Measurements from ENCODE around the gene KCNQ5. TPM values are rescaled to one million over a fixed set of nuclear protein-coding genes. Genes with fewer than 3 reads are reported as not detected.

KCNQ5 gene
- total and polyA plus RNA-seq, 2 of the 8 experiments (the other 6 are each of a cell fraction or from before 2014, with no cell fraction given): 0.83 to 1.2 TPM

DNA sequence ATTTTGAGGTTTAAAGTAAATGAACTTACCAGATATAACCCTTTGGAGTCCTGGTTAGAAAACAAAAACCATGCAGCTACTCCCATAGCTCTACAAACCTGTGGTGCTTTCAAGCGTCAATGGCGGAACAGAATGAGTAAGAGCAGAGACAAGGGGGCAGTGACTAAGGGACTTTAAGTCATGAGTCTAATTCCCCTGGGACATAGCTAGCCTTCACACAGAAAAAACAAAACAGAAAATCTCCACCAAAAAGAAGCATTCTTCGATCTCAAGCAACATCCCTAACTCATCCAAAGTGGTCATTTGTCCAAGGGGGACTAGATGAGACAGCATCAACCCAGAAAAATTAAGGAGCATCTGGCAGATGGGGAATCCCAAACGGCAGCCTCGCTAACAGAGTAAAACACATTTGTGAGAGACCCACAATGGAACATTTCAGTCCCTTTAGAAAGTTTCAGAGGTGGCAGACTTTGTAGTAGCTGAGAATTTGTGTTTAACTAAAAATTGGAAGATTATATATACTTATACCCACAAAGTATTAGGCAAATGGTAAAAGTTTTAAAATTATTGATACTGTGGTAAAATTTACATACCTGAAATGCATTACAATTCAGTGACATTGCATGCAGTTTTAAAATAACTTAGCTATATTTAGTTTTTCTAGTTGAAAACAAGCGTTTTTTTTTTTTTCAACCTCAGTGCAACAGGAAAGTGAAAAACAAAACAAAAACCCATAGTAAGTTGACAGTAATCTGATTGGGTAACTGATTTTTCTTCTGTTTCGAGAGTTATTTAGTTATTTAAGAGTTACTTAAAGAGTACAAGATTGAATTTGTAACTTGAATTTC lies 67.5 kb downstream of the KCNQ5 start:
- Histone ChIP-seq H3K23ac (ENCODE audit: insufficient read length) (no peak overlapping the region), H4K20me1 (replicated peaks in 1 of 2; ENCODE audit: control insufficient read depth in 1 of 2, insufficient read depth in 2 of 2, low read length in 2 of 2) (no peaks in the 10 kb centered on the region), H3K79me2 (ENCODE audit: control insufficient read depth in 1 of 2, insufficient read depth in 2 of 2, low read length in 2 of 2) (no peaks in the 10 kb centered on the region), H3K18ac (ENCODE audit: extremely low read depth, low read length) (no peak overlapping the region), H3K9me3 (ENCODE audit: insufficient read depth in 2 of 2, low read depth in 1 of 2, low read length in 1 of 2) (no peaks in the 10 kb centered on the region), H2BK15ac (ENCODE audit: low read length) (no peak overlapping the region), H3K23me2 (ENCODE audit: low read depth, low read length) (no peaks in the 10 kb centered on the region), H3K4me3 (ENCODE audit: extremely low read depth in 1 of 4, insufficient read depth in 2 of 4, low read depth in 3 of 4, low read length in 4 of 4) (no peak overlapping the region), H2BK120ac (replicated peaks; ENCODE audit: low read depth, low read length) (no peak overlapping the region), H3K79me1 (ENCODE audit: low read depth, low read length) (no peaks in the 10 kb centered on the region), H2BK20ac (ENCODE audit: low read length) (no peak overlapping the region), H3K4me1 (replicated peaks in 1 of 4; ENCODE audit: control insufficient read depth in 3 of 4, insufficient read depth in 4 of 4, low read length in 3 of 4) (no peaks in the 10 kb centered on the region), H3K4ac (replicated peaks; ENCODE audit: insufficient read length, low read depth, low read length) (no peak overlapping the region), H2BK5ac (ENCODE audit: low read depth, low read length) (no peak overlapping the region), H3K56ac (replicated peaks; ENCODE audit: insufficient read length, low read depth, low read length) (no peak overlapping the region), H3K4me2 (ENCODE audit: insufficient read depth in 1 of 2, low read depth in 2 of 2, low read length in 2 of 2) (no peak overlapping the region), H2BK12ac (ENCODE audit: low read depth, low read length) (no peak overlapping the region), H3K27ac (ENCODE audit: low read depth, low read length) (no peak overlapping the region), H2AFZ (ENCODE audit: low read length) (no peak overlapping the region), H2AK5ac (ENCODE audit: low read depth, low read length) (no peak overlapping the region), H4K8ac (ENCODE audit: extremely low read depth, insufficient read depth, low read length) (no peak overlapping the region), H4K5ac (ENCODE audit: insufficient read length, low read depth, low read length) (no peak overlapping the region), H4K91ac (replicated peaks; ENCODE audit: insufficient read length, low read length) (no peak overlapping the region), H3K14ac (ENCODE audit: insufficient read length) (no peak overlapping the region), H3K27me3 (replicated peaks in 1 of 4; ENCODE audit: control insufficient read depth in 3 of 4, extremely low read depth in 1 of 4, insufficient read depth in 3 of 4, low read length in 3 of 4) (no peaks in the 10 kb centered on the region), H3K36me3 (ENCODE audit: control insufficient read depth in 2 of 4, insufficient read depth in 4 of 4, low read length in 3 of 4) (no peaks in the 10 kb centered on the region), H3K9ac (replicated peaks in 1 of 4; ENCODE audit: extremely low read depth in 1 of 4, low read depth in 3 of 4, low read length in 3 of 4) (no peak overlapping the region)
- FAIRE-seq (no peak), DNase-seq (ENCODE audit: low read depth in 1 of 2, low spot score in 2 of 2) (no peak)
- 82% methylated on average over 7 of the region's 7 CpGs; no CpG with 5 or more reads in 1 of the 2 experiments for WGBS, 2 experiments (ENCODE audit: extremely low coverage in 1 of 2, insufficient coverage in 1 of 2, insufficient read length in 1 of 2, insufficient replicate concordance in 2 of 2, low coverage in 1 of 2, low lambda C conversion rate in 2 of 2, missing lambda C conversion rate in 1 of 2)
- ChIA-PET CTCF (ENCODE audit: partially characterized antibody) (interaction anchor here (1.1 to 1.8 kb wide), 3 partner anchors 8 to 20 kb away, joined by 3 to 5 read pairs (median 3); no protein-coding TSS in a partner anchor), POLR2A (ENCODE audit: partially characterized antibody) (no interaction called here)
- TF ChIP-seq, protein P1, sequence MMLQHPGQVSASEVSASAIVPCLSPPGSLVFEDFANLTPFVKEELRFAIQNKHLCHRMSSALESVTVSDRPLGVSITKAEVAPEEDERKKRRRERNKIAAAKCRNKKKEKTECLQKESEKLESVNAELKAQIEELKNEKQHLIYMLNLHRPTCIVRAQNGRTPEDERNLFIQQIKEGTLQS (IDR thresholded peaks at IDR 0.05; ENCODE audit: insufficient read depth, low read depth, low read length): no peak
- no peak for TF ChIP-seq TEAD4 (IDR thresholded peaks at IDR 0.05; ENCODE audit: low read depth, low read length)
- TF ChIP-seq CREB1 (IDR thresholded peaks at IDR 0.05): no peak
- no peak for TF ChIP-seq SIX5 (IDR thresholded peaks at IDR 0.05; ENCODE audit: low read depth, low read length)
- TF ChIP-seq BRCA1 (IDR thresholded peaks at IDR 0.05; ENCODE audit: low read depth, low read length): no peak
- no peak for TF ChIP-seq NRF1 (IDR thresholded peaks at IDR 0.05; ENCODE audit: low read depth, low read length)
- no peak for TF ChIP-seq EP300 (IDR thresholded peaks at IDR 0.05; ENCODE audit: borderline replicate concordance in 1 of 2, low read depth in 2 of 2, low read length in 2 of 2)
- no peak for TF ChIP-seq SUZ12 (IDR thresholded peaks at IDR 0.05; ENCODE audit: low read length)
- TF ChIP-seq SP2 (IDR thresholded peaks at IDR 0.05; ENCODE audit: low read length): no peak

Measured in H1 (cell line).